Loucy (cell line): ENCODE measurements around the gene CYTH4.
"Not testable (repeated sequence)": the region's sequence is repeated elsewhere in the genome, so short reads cannot be mapped to it uniquely, and the experiment has no call there.

Experiments
- H2AFZ ChIP-seq: fragments of 200-600 bp; sonication (generic); 2 replicates; pipeline ENCODE4 v1.6.0; 2016; ENCODE audit warnings: antibody characterized with exemption, mild to moderate bottlenecking, low read length, moderate library complexity
- H3F3A ChIP-seq: fragments of 200-600 bp; 2 replicates; pipeline ENCODE4 v1.6.0; 2016; ENCODE audit warnings: antibody characterized with exemption, low read depth, mild to moderate bottlenecking
- H3K27me3 ChIP-seq: fragments of 200-600 bp; sonication (generic); 2 replicates; pipeline ENCODE4 v1.6.1; 2014; ENCODE audit warnings: low read length, mild to moderate bottlenecking; ENCODE audit not compliant: insufficient read depth, poor library complexity, severe bottlenecking
- H3K36me3 ChIP-seq: fragments of 200-600 bp; sonication (generic); 2 replicates; pipeline ENCODE4 v1.6.1; 2016; ENCODE audit warnings: low read length; ENCODE audit not compliant: insufficient read depth
- H3K4me1 ChIP-seq: fragments of 200-600 bp; sonication (generic); 2 replicates; pipeline ENCODE4 v1.5.1; 2014; ENCODE audit warnings: low read length, mild to moderate bottlenecking; ENCODE audit not compliant: insufficient read depth, poor library complexity, severe bottlenecking
- H3K4me2 ChIP-seq: fragments of 200-600 bp; sonication (generic); 2 replicates; pipeline ENCODE4 v1.6.0; 2014; ENCODE audit warnings: antibody characterized with exemption, low read length, low read depth, mild to moderate bottlenecking; ENCODE audit not compliant: poor library complexity, severe bottlenecking
- H3K4me3 ChIP-seq: fragments of 200-600 bp; sonication (generic); 2 replicates; pipeline ENCODE4 v1.5.1; 2014; ENCODE audit warnings: low read length, mild to moderate bottlenecking, mixed read lengths; ENCODE audit not compliant: poor library complexity, severe bottlenecking
- H3K79me2 ChIP-seq: fragments of 200-600 bp; sonication (generic); 2 replicates; pipeline ENCODE4 v1.6.1; 2014; ENCODE audit warnings: low read length; ENCODE audit not compliant: insufficient read depth
- H3K9ac ChIP-seq: fragments of 200-600 bp; sonication (generic); 2 replicates; pipeline ENCODE4 v1.6.0; 2014; ENCODE audit warnings: mild to moderate bottlenecking, low read depth, low read length, moderate library complexity; ENCODE audit not compliant: poor library complexity, severe bottlenecking
- H3K9me2 ChIP-seq: fragments of 200-600 bp; sonication (generic); replicated peaks from 2 replicates; pipeline ENCODE4 v1.6.1; 2016; ENCODE audit warnings: low read depth, low read length, mixed read lengths
- H3K9me3 ChIP-seq: fragments of 200-600 bp; sonication (generic); 2 replicates; pipeline ENCODE4 v1.6.1; 2014; ENCODE audit warnings: mild to moderate bottlenecking, antibody characterized with exemption, low read length, low read depth; ENCODE audit not compliant: insufficient read depth
- H4K20me1 ChIP-seq: fragments of 200-600 bp; sonication (generic); 2 replicates; pipeline ENCODE4 v1.6.0; 2014; ENCODE audit warnings: antibody characterized with exemption, low read length, mild to moderate bottlenecking; ENCODE audit not compliant: insufficient read depth, poor library complexity, severe bottlenecking
- CTCF ChIP-seq: fragments of 200-600 bp; sonication (generic); conservative IDR thresholded peaks from 2 replicates; pipeline ENCODE4 v1.5.1; 2014; ENCODE audit warnings: mild to moderate bottlenecking, antibody characterized with exemption, low read length
- EZH2phosphoT487 ChIP-seq: fragments of 200-600 bp; IDR thresholded peaks from 2 replicates; pipeline ENCODE4 v1.6.1; 2018; ENCODE audit warnings: antibody characterized with exemption, mild to moderate bottlenecking, moderate library complexity, borderline replicate concordance

The CYTH4 gene

GRCh38 chr22:37282385-37282677 lies at the start of gene CYTH4:
Gene CYTH4, plus strand, starts transcription at chr22:37282508. Its CDS starts 62 bp downstream, at chr22:37282570.
- H2AFZ ChIP-seq = 0 out of 2 replicates have a peak within 1 kb of the TSS, but pooled peaks have one; percentile 59

GRCh38 chr22:37233371-37233750 lies 48.9 kb upstream of the CYTH4 start:
- Histone ChIP-seq H3K4me1 (peaks cover 70% of the 10 kb centered on the region), H3F3A (peaks cover 13% of the 10 kb centered on the region), H3K36me3 (peaks cover 85% of the 10 kb centered on the region; the same call in 1 of the 2 replicates), H3K79me2 (peaks cover 90% of the 10 kb centered on the region), H4K20me1 (peaks cover 78% of the 10 kb centered on the region)
- not testable (repeated sequence) for H2AFZ ChIP-seq, H3K9me3 ChIP-seq, H3K9ac ChIP-seq, H3K9me2 ChIP-seq, H3K4me2 ChIP-seq, H3K4me3 ChIP-seq, H3K27me3 ChIP-seq

More at GRCh38 chr22:37282385-37282677, at the start of gene CYTH4:
- H3K27me3 ChIP-seq = no peaks in the 10 kb centered on the region
- no peaks in the 10 kb centered on the region for H3K9me2 ChIP-seq
- no peak for TF ChIP-seq CTCF
- no peak for TF ChIP-seq EZH2phosphoT487
- H3K36me3 ChIP-seq = no peaks in the 10 kb centered on the region; the same call in 1 of the 2 replicates
- H3K9me3 ChIP-seq = no peaks in the 10 kb centered on the region
- no peaks in the 10 kb centered on the region for H3F3A ChIP-seq
- peaks cover 66% of the 10 kb centered on the region for H3K4me1 ChIP-seq
- peaks cover 53% of the 10 kb centered on the region for H3K79me2 ChIP-seq
- peak within 1 kb of the TSS; percentile 98 for H3K4me2 ChIP-seq
- H3K4me3 ChIP-seq = peak within 1 kb of the TSS; percentile 84
- H3K9ac ChIP-seq = peak within 1 kb of the TSS; percentile 89
- no peaks in the 10 kb centered on the region for H4K20me1 ChIP-seq

GRCh38 chr22:37233751-37234631 lies 48.3 kb upstream of the CYTH4 start:
- TF ChIP-seq EZH2phosphoT487 (no peak), CTCF (no peak)
- Histone ChIP-seq H3K9ac (no peak overlapping the region), H3F3A (peaks cover 13% of the 10 kb centered on the region), H3K4me2 (no peak overlapping the region), H3K9me3 (no peaks in the 10 kb centered on the region), H3K4me3 (no peak overlapping the region), H3K4me1 (peaks cover 70% of the 10 kb centered on the region), H3K79me2 (peaks cover 90% of the 10 kb centered on the region), H4K20me1 (peaks cover 82% of the 10 kb centered on the region), H3K9me2 (no peaks in the 10 kb centered on the region), H3K36me3 (peaks cover 81% of the 10 kb centered on the region; the same call in 1 of the 2 replicates), H2AFZ (no peak overlapping the region), H3K27me3 (no peaks in the 10 kb centered on the region)
